Peyer's patch (tissue), 4 donors: Measurements from ENCODE around the gene TUBB3. TPM values are rescaled to one million over a fixed set of nuclear protein-coding genes. Genes with fewer than 3 reads are reported as not detected.
"Not testable (repeated sequence)": the region's sequence is repeated elsewhere in the genome, so short reads cannot be mapped to it uniquely, and the experiment has no call there.

Experiments used
- DNase-seq, 3 donors: peaks; one replicate each; pipeline ENCODE4 v3.0.0-alpha.2; 2017 to 2019
- H3K27ac ChIP-seq, 4 donors: fragments of 200-600 bp; sonication (generic); one replicate each; pipeline ENCODE4 v1.5.1; 2016 to 2019
- H3K27me3 ChIP-seq, 2 donors: fragments of 200-600 bp; sonication (generic); one replicate each; pipeline ENCODE4 v1.5.1; 2019
- H3K36me3 ChIP-seq, 3 donors: fragments of 200-600 bp; sonication (generic); one replicate each; pipeline ENCODE4 v1.5.1; 2016 to 2019
- H3K4me1 ChIP-seq, 4 donors: fragments of 200-600 bp; sonication (generic); one replicate each; pipeline ENCODE4 v1.5.1; 2016 to 2019
- H3K4me3 ChIP-seq, 4 donors: fragments of 200-600 bp; sonication (generic); 1 replicate in 3 of 4; 2 replicates in 1 of 4; pipeline ENCODE4 v1.5.1; 2016 to 2019; ENCODE audit warnings: mild to moderate bottlenecking in 1 of 4
- H3K9me3 ChIP-seq, 4 donors: fragments of 200-600 bp; sonication (generic); one replicate each; pipeline ENCODE4 v1.5.1; 2016 to 2019; ENCODE audit warnings: mild to moderate bottlenecking in 1 of 4
- CTCF ChIP-seq, 6 experiments: fragments of 450-650 bp in 4 of 6; fragments of 200-600 bp in 2 of 6; sonication (generic) in 1 of 6; IDR thresholded peaks; one replicate each; pipeline ENCODE4 v1.5.1; 2017 to 2019; ENCODE audit warnings: antibody characterized with exemption in 6 of 6, mild to moderate bottlenecking in 3 of 6, moderate library complexity in 1 of 6
- POLR2A ChIP-seq, 2 donors: fragments of 450-650 bp; IDR thresholded peaks; one replicate each; pipeline ENCODE4 v1.5.1; 2017; ENCODE audit warnings: antibody characterized with exemption in 2 of 2, mild to moderate bottlenecking in 2 of 2, moderate library complexity in 2 of 2
- total RNA-seq, 4 donors: library from RNA; depleted of rRNA; stranded (reverse); fragments of >200 nt; gene quantifications; one replicate each; pipeline ENCODE4 v1.1.0, GENCODE V29; 2016

The TUBB3 gene
- total RNA-seq = 10 to 100 TPM in 1 of 4 donors, 1 to 10 TPM in 3; 2.1 to 12.4 (median 4.6) TPM

- Histone ChIP-seq H3K27me3 (peaks cover 0 to 28% of the 10 kb centered on the region in 2 donors), H3K27ac (peak within 1 kb of the TSS; percentile 54 to 88 (median 70)), H3K4me1 (peaks cover 4 to 63% (median 39%) of the 10 kb centered on the region in 4 donors), H3K9me3 (peaks cover 0 to 6% (median 0%) of the 10 kb centered on the region in 4 donors), H3K4me3 (peak within 1 kb of the TSS; percentile 21 to 59 (median 53)), H3K36me3 (no peaks in the 10 kb centered on the region)
- peak in 1 of 2 donors; percentile 37 for TF ChIP-seq POLR2A (IDR thresholded peaks at IDR 0.05)
- TF ChIP-seq CTCF (IDR thresholded peaks at IDR 0.05) = no peak
- DNase-seq = peak in 1 of 3 donors; percentile 77
These were observed at the start of gene TUBB3 for GRCh38 chr16:89922884-89923639. TUBB3 (plus strand) TSS chr16:89923342; CDS start chr16:89923402, 60 bp downstream.

- Histone ChIP-seq H3K4me1 (peaks cover 0 to 18% (median 2%) of the 10 kb centered on the region in 4 donors), H3K9me3 (no peaks in the 10 kb centered on the region), H3K36me3 (peaks cover 0 to 21% (median 0%) of the 10 kb centered on the region in 3 donors), H3K27ac (peak overlapping the region; percentile 96 to 100 (median 100)), H3K27me3 (no peaks in the 10 kb centered on the region), H3K4me3 (peak overlapping the region; percentile 62 to 96 (median 90))
- peak; percentile 96 to 99 (median 98) for DNase-seq
- no peak for TF ChIP-seq POLR2A (IDR thresholded peaks at IDR 0.05)
- no peak for TF ChIP-seq CTCF (IDR thresholded peaks at IDR 0.05)
These were observed 49.0 kb upstream of the TUBB3 start for GRCh38 chr16:89873972-89874689.

- H3K36me3 ChIP-seq = peaks cover 0 to 65% (median 4%) of the 10 kb centered on the region in 3 donors
- H3K27me3 ChIP-seq, DNase-seq, H3K4me3 ChIP-seq, H3K27ac ChIP-seq, H3K9me3 ChIP-seq, H3K4me1 ChIP-seq: not testable (repeated sequence)
These were observed 44.0 kb upstream of the TUBB3 start for GRCh38 chr16:89879123-89879522.

- Histone ChIP-seq H3K9me3 (no peaks in the 10 kb centered on the region), H3K36me3 (peaks cover 0 to 73% (median 4%) of the 10 kb centered on the region in 3 donors), H3K4me1 (no peaks in the 10 kb centered on the region), H3K27ac (no peak overlapping the region), H3K4me3 (no peak overlapping the region), H3K27me3 (no peaks in the 10 kb centered on the region)
- DNase-seq = no peak
- TF ChIP-seq CTCF (IDR thresholded peaks at IDR 0.05) = no peak
- no peak for TF ChIP-seq POLR2A (IDR thresholded peaks at IDR 0.05)
These were observed 42.4 kb upstream of the TUBB3 start for GRCh38 chr16:89880477-89881367.

- Histone ChIP-seq H3K4me3 (no peak overlapping the region), H3K4me1 (no peaks in the 10 kb centered on the region), H3K9me3 (no peaks in the 10 kb centered on the region), H3K27me3 (no peaks in the 10 kb centered on the region), H3K27ac (no peak overlapping the region), H3K36me3 (peaks cover 0 to 79% (median 4%) of the 10 kb centered on the region in 3 donors)
- no peak for DNase-seq
- no peak for TF ChIP-seq POLR2A (IDR thresholded peaks at IDR 0.05)
- TF ChIP-seq CTCF (IDR thresholded peaks at IDR 0.05) = no peak
These were observed 41.8 kb upstream of the TUBB3 start for GRCh38 chr16:89881368-89881730.
